H9 (cell line): Measurements from ENCODE around the gene XXYLT1. TPM values are rescaled to one million over a fixed set of nuclear protein-coding genes. Genes with fewer than 3 reads are reported as not detected.

Experiments used
- DNase-seq: peaks from one replicate; pipeline ENCODE4 v3.0.0-alpha.2; 2017
- H2AFZ ChIP-seq: one replicate; pipeline ENCODE4 v1.6.1; 2013; ENCODE audit warnings: mild to moderate bottlenecking, low read length, control low read depth, moderate library complexity
- H2AK5ac ChIP-seq: 2 replicates; pipeline ENCODE4 v1.6.1; 2013; ENCODE audit warnings: low read length, control low read depth, mixed read lengths; ENCODE audit not compliant: insufficient read length
- H2BK120ac ChIP-seq: one replicate; pipeline ENCODE4 v1.6.1; 2013; ENCODE audit warnings: low read depth, mild to moderate bottlenecking, low read length, control low read depth, inconsistent platforms; ENCODE audit not compliant: poor library complexity, severe bottlenecking
- H2BK12ac ChIP-seq: 2 replicates; pipeline ENCODE4 v1.6.1; 2013; ENCODE audit warnings: low read length, control low read depth, mixed read lengths, low read depth; ENCODE audit not compliant: insufficient read length
- H2BK15ac ChIP-seq: 2 replicates; pipeline ENCODE4 v1.6.1; 2013; ENCODE audit warnings: low read depth, low read length, control low read depth
- H2BK20ac ChIP-seq: one replicate; pipeline ENCODE4 v1.6.1; 2013; ENCODE audit warnings: low read depth, mild to moderate bottlenecking, low read length, control low read depth, inconsistent platforms; ENCODE audit not compliant: poor library complexity, severe bottlenecking
- H2BK5ac ChIP-seq: 2 replicates; pipeline ENCODE4 v1.6.1; 2013; ENCODE audit warnings: low read length, control low read depth, mixed read lengths; ENCODE audit not compliant: insufficient read length
- H3K14ac ChIP-seq: 2 replicates; pipeline ENCODE4 v1.6.1; 2013; ENCODE audit warnings: low read length, control low read depth; ENCODE audit not compliant: insufficient read depth
- H3K18ac ChIP-seq: 2 replicates; pipeline ENCODE4 v1.6.1; 2013; ENCODE audit warnings: low read depth, mild to moderate bottlenecking, mixed read lengths, low read length, control low read depth; ENCODE audit not compliant: insufficient read length
- H3K23ac ChIP-seq: 2 replicates; pipeline ENCODE4 v1.6.1; 2013; ENCODE audit warnings: low read length, control low read depth, mixed read lengths, low read depth; ENCODE audit not compliant: insufficient read length
- H3K23me2 ChIP-seq: 2 replicates; pipeline ENCODE4 v1.6.1; 2013; ENCODE audit warnings: low read depth, mild to moderate bottlenecking, mixed read lengths, low read length, control low read depth; ENCODE audit not compliant: insufficient read length, poor library complexity, severe bottlenecking
- H3K27ac ChIP-seq: 2 replicates; pipeline ENCODE4 v1.5.1; 2013; ENCODE audit warnings: low read length, control low read depth, mixed read lengths, low read depth; ENCODE audit not compliant: insufficient read length
- H3K27me3 ChIP-seq: 2 replicates; pipeline ENCODE4 v1.6.1; 2013; ENCODE audit warnings: low read length, control low read depth, inconsistent platforms; ENCODE audit not compliant: insufficient read depth
- H3K4ac ChIP-seq: 2 replicates; pipeline ENCODE4 v1.6.1; 2013; ENCODE audit warnings: low read depth, mild to moderate bottlenecking, control low read depth, inconsistent platforms, low read length, moderate library complexity
- H3K4me1 ChIP-seq: 2 replicates; pipeline ENCODE4 v1.6.1; 2013; ENCODE audit warnings: low read length, control low read depth, inconsistent platforms; ENCODE audit not compliant: insufficient read depth
- H3K4me2 ChIP-seq: 2 replicates; pipeline ENCODE4 v1.6.1; 2013; ENCODE audit warnings: low read length, control low read depth, mixed read lengths; ENCODE audit not compliant: insufficient read length, insufficient read depth
- H3K56ac ChIP-seq: 2 replicates; pipeline ENCODE4 v1.6.1; 2013; ENCODE audit warnings: low read depth, mild to moderate bottlenecking, mixed read lengths, low read length, control low read depth; ENCODE audit not compliant: insufficient read length
- H3K79me1 ChIP-seq: 2 replicates; pipeline ENCODE4 v1.6.1; 2013; ENCODE audit warnings: low read depth, mild to moderate bottlenecking, moderate library complexity, low read length, control low read depth, inconsistent platforms; ENCODE audit not compliant: insufficient read depth, poor library complexity, severe bottlenecking
- H3K79me2 ChIP-seq: 2 replicates; pipeline ENCODE4 v1.6.1; 2013; ENCODE audit warnings: low read length, control low read depth, inconsistent platforms; ENCODE audit not compliant: insufficient read depth
- H3K9ac ChIP-seq: 2 replicates; pipeline ENCODE4 v1.6.1; 2013; ENCODE audit warnings: low read length, control low read depth, mixed read lengths; ENCODE audit not compliant: insufficient read length; ENCODE audit errors: extremely low read depth
- H3K9me3 ChIP-seq: one replicate; pipeline ENCODE4 v1.6.1; 2013; ENCODE audit warnings: low read depth, low read length, inconsistent platforms; ENCODE audit not compliant: control insufficient read depth
- H3T11ph ChIP-seq: one replicate; pipeline ENCODE4 v1.6.1; 2013; ENCODE audit warnings: mild to moderate bottlenecking, low read length, control low read depth, inconsistent platforms
- H4K20me1 ChIP-seq: one replicate; pipeline ENCODE4 v1.6.1; 2013; ENCODE audit not compliant: control insufficient read depth, insufficient read length, insufficient read depth
- H4K5ac ChIP-seq: 2 replicates; pipeline ENCODE4 v1.6.1; 2013; ENCODE audit warnings: low read depth, mild to moderate bottlenecking, mixed read lengths, low read length, control low read depth; ENCODE audit not compliant: insufficient read length
- H4K8ac ChIP-seq: replicated peaks from 2 replicates; pipeline ENCODE4 v1.6.1; 2013; ENCODE audit warnings: low read length, control low read depth, mixed read lengths, low read depth; ENCODE audit not compliant: insufficient read length
- H4K91ac ChIP-seq: 2 replicates; pipeline ENCODE4 v1.6.1; 2013; ENCODE audit warnings: low read depth, mild to moderate bottlenecking, moderate library complexity, mixed read lengths, low read length, control low read depth; ENCODE audit not compliant: insufficient read length
- H3K27ac Mint-ChIP-seq, 3 experiments: 2 replicates in 2 of 3; 3 replicates in 1 of 3; pipeline ENCODE4 v1.8.0; 2020 to 2021; ENCODE audit warnings: mixed read lengths in 3 of 3, mild to moderate bottlenecking in 1 of 3, moderate library complexity in 1 of 3
- H3K27me3 Mint-ChIP-seq: 2 replicates; pipeline ENCODE4 v1.8.0; 2021; ENCODE audit warnings: low read depth, mild to moderate bottlenecking, moderate library complexity, mixed read lengths
- H3K36me3 Mint-ChIP-seq, 3 experiments: 2 replicates in 2 of 3; 3 replicates in 1 of 3; pipeline ENCODE4 v1.8.0; 2020 to 2021; ENCODE audit warnings: low read depth in 3 of 3, mixed read lengths in 3 of 3; ENCODE audit not compliant: insufficient read depth in 1 of 3
- H3K4me1 Mint-ChIP-seq, 2 experiments: 2 replicates each; pipeline ENCODE4 v1.8.0; 2020; ENCODE audit warnings: mixed read lengths in 2 of 2
- H3K4me3 Mint-ChIP-seq, 2 experiments: 2 replicates in 1 of 2; 3 replicates in 1 of 2; pipeline ENCODE4 v1.8.0; 2020 to 2021; ENCODE audit warnings: mild to moderate bottlenecking in 2 of 2, mixed read lengths in 2 of 2, moderate library complexity in 1 of 2
- H3K9me3 Mint-ChIP-seq, 2 experiments: 2 replicates in 1 of 2; 3 replicates in 1 of 2; pipeline ENCODE4 v1.8.0; 2020; ENCODE audit warnings: mild to moderate bottlenecking in 2 of 2, mixed read lengths in 2 of 2, moderate library complexity in 1 of 2
- WGBS: extraction: QIAGEN DNeasy Blood & Tissue Kit; methylation state at CpG from one replicate; pipeline ENCODE4 v1.1.7; 2013; ENCODE audit warnings: missing lambda C conversion rate, low lambda C conversion rate, mixed read lengths; ENCODE audit not compliant: insufficient read length; ENCODE audit errors: extremely low coverage; 5-methylcytosine and 5-hydroxymethylcytosine counted together
- total RNA-seq: library from RNA; stranded (reverse); gene quantifications from 2 replicates; pipeline ENCODE4 v1.2.1, GENCODE V29; 2021
- TF ChIP-seq, protein P1 (sequence below): fragments of 200-600 bp; sonication (generic); conservative IDR thresholded peaks from 3 replicates; pipeline ENCODE4 v1.8.0; 2021; ENCODE audit warnings: antibody characterized with exemption, mild to moderate bottlenecking

XXYLT1 gene
- total RNA-seq, 1 experiment from 2014 or later = 22.7 TPM

DNA sequence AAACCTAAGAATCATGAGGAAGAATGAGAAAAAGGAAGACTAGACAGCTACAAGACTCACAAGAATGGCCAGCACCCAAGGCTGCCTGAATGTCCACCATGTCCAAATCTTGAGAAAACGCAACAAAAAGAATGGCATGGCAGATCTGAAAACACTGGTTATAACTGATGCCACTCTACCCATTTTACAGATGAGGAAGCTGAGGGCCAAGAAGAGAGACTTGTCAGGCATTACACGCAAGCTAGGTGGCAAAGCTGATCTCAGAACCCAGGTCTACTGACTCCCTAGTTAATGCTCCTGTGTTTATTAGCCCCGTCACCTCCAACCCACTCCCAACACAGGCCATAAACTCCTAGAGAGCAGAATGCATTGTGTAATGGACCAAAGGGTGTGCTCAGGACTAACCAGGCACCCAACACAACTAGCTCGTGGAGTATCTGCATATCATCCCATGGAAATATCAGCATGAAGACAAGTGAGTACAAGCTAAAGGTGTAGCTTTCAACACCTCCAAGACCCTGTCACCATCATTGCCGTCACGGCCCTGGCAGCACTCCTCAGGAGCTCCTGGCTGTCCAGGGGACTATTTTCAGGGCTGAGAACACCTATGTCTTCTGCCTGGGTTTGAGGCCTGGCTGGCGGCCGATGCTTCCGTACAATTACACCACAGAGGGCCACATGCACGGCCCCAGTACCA lies 111.7 kb downstream of the XXYLT1 start:
- Histone ChIP-seq H2BK20ac (no peak overlapping the region), H3K9ac (no peak overlapping the region), H3K27ac (no peak overlapping the region), H3K4me2 (no peak overlapping the region), H3K23ac (no peak overlapping the region), H2BK12ac (no peak overlapping the region), H3K4me1 (peaks cover 10% of the 10 kb centered on the region; the same call in 1 of the 2 replicates), H3K27me3 (no peaks in the 10 kb centered on the region), H4K20me1 (peaks cover under 1% of the 10 kb centered on the region), H4K5ac (no peak overlapping the region), H3K18ac (no peak overlapping the region), H2AFZ (no peak overlapping the region), H2BK120ac (no peak overlapping the region), H3K79me2 (no peaks in the 10 kb centered on the region), H4K8ac (no peak overlapping the region), H3K79me1 (no peaks in the 10 kb centered on the region), H3T11ph (no peak overlapping the region), H3K14ac (no peak overlapping the region), H2BK15ac (no peak overlapping the region), H4K91ac (no peak overlapping the region), H3K23me2 (no peaks in the 10 kb centered on the region), H3K9me3 (no peaks in the 10 kb centered on the region), H3K4ac (no peak overlapping the region), H2AK5ac (no peak overlapping the region), H2BK5ac (no peak overlapping the region), H3K56ac (no peak overlapping the region)
- peaks cover 2 to 8% (median 8%) of the 10 kb centered on the region in 3 experiments; a peak in 3 of 7 replicates for H3K36me3 Mint-ChIP-seq
- DNase-seq = no peak
- TF ChIP-seq, protein P1, sequence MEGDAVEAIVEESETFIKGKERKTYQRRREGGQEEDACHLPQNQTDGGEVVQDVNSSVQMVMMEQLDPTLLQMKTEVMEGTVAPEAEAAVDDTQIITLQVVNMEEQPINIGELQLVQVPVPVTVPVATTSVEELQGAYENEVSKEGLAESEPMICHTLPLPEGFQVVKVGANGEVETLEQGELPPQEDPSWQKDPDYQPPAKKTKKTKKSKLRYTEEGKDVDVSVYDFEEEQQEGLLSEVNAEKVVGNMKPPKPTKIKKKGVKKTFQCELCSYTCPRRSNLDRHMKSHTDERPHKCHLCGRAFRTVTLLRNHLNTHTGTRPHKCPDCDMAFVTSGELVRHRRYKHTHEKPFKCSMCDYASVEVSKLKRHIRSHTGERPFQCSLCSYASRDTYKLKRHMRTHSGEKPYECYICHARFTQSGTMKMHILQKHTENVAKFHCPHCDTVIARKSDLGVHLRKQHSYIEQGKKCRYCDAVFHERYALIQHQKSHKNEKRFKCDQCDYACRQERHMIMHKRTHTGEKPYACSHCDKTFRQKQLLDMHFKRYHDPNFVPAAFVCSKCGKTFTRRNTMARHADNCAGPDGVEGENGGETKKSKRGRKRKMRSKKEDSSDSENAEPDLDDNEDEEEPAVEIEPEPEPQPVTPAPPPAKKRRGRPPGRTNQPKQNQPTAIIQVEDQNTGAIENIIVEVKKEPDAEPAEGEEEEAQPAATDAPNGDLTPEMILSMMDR = no peak
- H3K4me1 Mint-ChIP-seq = peaks cover 31 to 40% of the 10 kb centered on the region in 2 experiments
- H3K4me3 Mint-ChIP-seq = no peak overlapping the region
- no CpG with 5 or more reads among the region's 10 CpGs for WGBS
- H3K9me3 Mint-ChIP-seq = no peaks in the 10 kb centered on the region
- H3K27ac Mint-ChIP-seq = 0 out of 7 replicates have a peak overlapping the region, but pooled peaks of 1 of the 3 experiments have one; percentile 30
- no peaks in the 10 kb centered on the region; the same call in 1 of the 2 replicates for H3K27me3 Mint-ChIP-seq
